CD4-positive, alpha-beta T cell (primary cell): ENCODE data around the gene BUD13. TPM values are rescaled to one million over a fixed set of nuclear protein-coding genes. Genes with fewer than 3 reads are reported as not detected.

Source experiments
- ATAC-seq: fragments of 200-7000 bp; cut with Tn5 transposase; one replicate; pipeline ENCODE4 v1.10.0; 2022; ENCODE audit warnings: mild to moderate bottlenecking; ENCODE audit not compliant: poor library complexity
- CTCF ChIA-PET: fragments of 350-600 bp; sonication (Branson Sonifier 250); formaldehyde crosslinking; loops from one replicate; lab custom pipeline; 2021; ENCODE audit warnings: antibody characterized with exemption, inconsistent platforms; lab: Charles Lee
- POLR2A ChIA-PET: fragments of 350-600 bp; sonication (Branson Sonifier 250); formaldehyde crosslinking; loops from one replicate; lab custom pipeline; 2021; ENCODE audit warnings: antibody characterized with exemption, inconsistent platforms; lab: Charles Lee
- DNase-seq, 14 experiments: peaks; one replicate each; pipeline ENCODE4 v3.0.0-alpha.2; 2013 to 2020; ENCODE audit warnings: mixed read lengths in 2 of 14
- H3K27ac ChIP-seq, 2 donors: one replicate each; pipeline versions ENCODE4 v1.5.1 to v1.7.0; 2013; ENCODE audit warnings: low read length in 2 of 2, low read depth in 1 of 2, mild to moderate bottlenecking in 1 of 2
- H3K27me3 ChIP-seq, 2 experiments: 1 replicate in 1 of 2; 2 replicates in 1 of 2; pipeline versions ENCODE4 v1.6.1 to v1.7.0; 2013; ENCODE audit warnings: low read length in 2 of 2, control low read depth in 1 of 2, mild to moderate bottlenecking in 1 of 2, moderate library complexity in 1 of 2; ENCODE audit not compliant: insufficient read depth in 2 of 2, control insufficient read depth in 1 of 2
- H3K36me3 ChIP-seq: one replicate; pipeline ENCODE4 v1.6.1; 2013; ENCODE audit warnings: low read length, control low read depth; ENCODE audit not compliant: insufficient read depth
- H3K4me1 ChIP-seq: one replicate; pipeline ENCODE4 v1.6.1; 2013; ENCODE audit warnings: low read length, control low read depth; ENCODE audit not compliant: insufficient read depth
- H3K4me3 ChIP-seq: one replicate; pipeline ENCODE4 v1.5.1; 2013; ENCODE audit warnings: mild to moderate bottlenecking, low read length, moderate library complexity
- H3K9me3 ChIP-seq, 2 experiments: 1 replicate in 1 of 2; 2 replicates in 1 of 2; pipeline versions ENCODE4 v1.6.1 to v1.7.0; 2013; ENCODE audit warnings: low read length in 2 of 2, mild to moderate bottlenecking in 2 of 2, control low read depth in 1 of 2, moderate library complexity in 1 of 2; ENCODE audit not compliant: control insufficient read depth in 1 of 2, insufficient read depth in 1 of 2
- H3K27ac Mint-ChIP-seq: one replicate; pipeline ENCODE4 v1.8.0; 2020; ENCODE audit warnings: mixed read lengths
- H3K27me3 Mint-ChIP-seq: one replicate; pipeline ENCODE4 v1.8.0; 2021; ENCODE audit warnings: mixed read lengths
- H3K36me3 Mint-ChIP-seq: one replicate; pipeline ENCODE4 v1.8.0; 2021; ENCODE audit warnings: low read depth, mixed read lengths
- H3K4me1 Mint-ChIP-seq: one replicate; pipeline ENCODE4 v1.8.0; 2021; ENCODE audit warnings: low read depth, mixed read lengths
- H3K4me3 Mint-ChIP-seq: one replicate; pipeline ENCODE4 v1.8.0; 2020; ENCODE audit warnings: mild to moderate bottlenecking, mixed read lengths
- H3K9me3 Mint-ChIP-seq: one replicate; pipeline ENCODE4 v1.8.0; 2020; ENCODE audit warnings: mixed read lengths
- intact Hi-C, 2 experiments: fragments of 100-400 bp; cut with DNase I in 1 of 2; cut with micrococcal nuclease in 1 of 2; formaldehyde crosslinking; loops; one replicate each; pipeline versions ENCODE4 v1.15.1 to v1.9.0; 2023 to 2025; cut with DNase I, micrococcal nuclease
- total RNA-seq, 174 experiments: library from RNA in 2 of 174; stranded (reverse) in 2 of 174; gene quantifications; one replicate each; pipeline ENCODE4 v1.2.3 and lab custom pipeline; 2021 to 2026
- TF ChIP-seq, protein P1 (sequence below): fragments of 200-600 bp; IDR thresholded peaks from one replicate; pipeline ENCODE4 v1.8.0; 2022; ENCODE audit warnings: antibody characterized with exemption, mild to moderate bottlenecking

Gene BUD13
- total RNA-seq, 2 experiments from 2014 or later: 9.2 to 10.1 TPM

DNA sequence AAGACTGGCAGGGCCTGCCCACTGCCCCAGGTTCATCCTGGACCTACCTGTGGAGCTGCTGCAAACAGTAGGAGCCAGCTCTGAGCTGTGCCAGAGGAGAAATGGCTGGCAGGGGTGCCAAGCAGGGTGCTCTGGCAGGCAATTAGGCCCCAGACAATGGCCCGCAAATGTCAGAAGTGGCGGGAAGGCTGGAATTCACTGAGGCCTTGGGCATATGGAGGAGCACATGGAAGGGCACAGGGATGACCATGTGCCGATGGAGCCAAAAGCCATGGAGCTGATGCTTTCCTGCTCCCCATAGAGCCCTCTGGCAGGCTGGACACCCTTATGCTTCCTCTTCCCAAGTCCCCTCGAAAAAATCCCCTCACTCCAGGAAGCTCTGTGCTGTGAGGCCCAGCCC, 62.0 kb downstream of the BUD13 start:
- TF ChIP-seq, protein P1, sequence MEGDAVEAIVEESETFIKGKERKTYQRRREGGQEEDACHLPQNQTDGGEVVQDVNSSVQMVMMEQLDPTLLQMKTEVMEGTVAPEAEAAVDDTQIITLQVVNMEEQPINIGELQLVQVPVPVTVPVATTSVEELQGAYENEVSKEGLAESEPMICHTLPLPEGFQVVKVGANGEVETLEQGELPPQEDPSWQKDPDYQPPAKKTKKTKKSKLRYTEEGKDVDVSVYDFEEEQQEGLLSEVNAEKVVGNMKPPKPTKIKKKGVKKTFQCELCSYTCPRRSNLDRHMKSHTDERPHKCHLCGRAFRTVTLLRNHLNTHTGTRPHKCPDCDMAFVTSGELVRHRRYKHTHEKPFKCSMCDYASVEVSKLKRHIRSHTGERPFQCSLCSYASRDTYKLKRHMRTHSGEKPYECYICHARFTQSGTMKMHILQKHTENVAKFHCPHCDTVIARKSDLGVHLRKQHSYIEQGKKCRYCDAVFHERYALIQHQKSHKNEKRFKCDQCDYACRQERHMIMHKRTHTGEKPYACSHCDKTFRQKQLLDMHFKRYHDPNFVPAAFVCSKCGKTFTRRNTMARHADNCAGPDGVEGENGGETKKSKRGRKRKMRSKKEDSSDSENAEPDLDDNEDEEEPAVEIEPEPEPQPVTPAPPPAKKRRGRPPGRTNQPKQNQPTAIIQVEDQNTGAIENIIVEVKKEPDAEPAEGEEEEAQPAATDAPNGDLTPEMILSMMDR: no peak
- Histone ChIP-seq H3K4me3 (no peak overlapping the region), H3K36me3 (no peaks in the 10 kb centered on the region), H3K27ac (no peak overlapping the region), H3K4me1 (peaks cover 3% of the 10 kb centered on the region), H3K27me3 (peaks cover 12 to 16% of the 10 kb centered on the region in 2 experiments), H3K9me3 (no peaks in the 10 kb centered on the region)
- ATAC-seq (no peak), DNase-seq (no peak)
- H3K4me3 Mint-ChIP-seq: no peak overlapping the region
- H3K27me3 Mint-ChIP-seq: peaks cover 39% of the 10 kb centered on the region
- no peaks in the 10 kb centered on the region for H3K9me3 Mint-ChIP-seq
- ChIA-PET POLR2A (no interaction called here), CTCF (no interaction called here)
- no peaks in the 10 kb centered on the region for H3K4me1 Mint-ChIP-seq
- no peak overlapping the region for H3K27ac Mint-ChIP-seq
- intact Hi-C loops: no loop called here
- no peaks in the 10 kb centered on the region for H3K36me3 Mint-ChIP-seq

DNA sequence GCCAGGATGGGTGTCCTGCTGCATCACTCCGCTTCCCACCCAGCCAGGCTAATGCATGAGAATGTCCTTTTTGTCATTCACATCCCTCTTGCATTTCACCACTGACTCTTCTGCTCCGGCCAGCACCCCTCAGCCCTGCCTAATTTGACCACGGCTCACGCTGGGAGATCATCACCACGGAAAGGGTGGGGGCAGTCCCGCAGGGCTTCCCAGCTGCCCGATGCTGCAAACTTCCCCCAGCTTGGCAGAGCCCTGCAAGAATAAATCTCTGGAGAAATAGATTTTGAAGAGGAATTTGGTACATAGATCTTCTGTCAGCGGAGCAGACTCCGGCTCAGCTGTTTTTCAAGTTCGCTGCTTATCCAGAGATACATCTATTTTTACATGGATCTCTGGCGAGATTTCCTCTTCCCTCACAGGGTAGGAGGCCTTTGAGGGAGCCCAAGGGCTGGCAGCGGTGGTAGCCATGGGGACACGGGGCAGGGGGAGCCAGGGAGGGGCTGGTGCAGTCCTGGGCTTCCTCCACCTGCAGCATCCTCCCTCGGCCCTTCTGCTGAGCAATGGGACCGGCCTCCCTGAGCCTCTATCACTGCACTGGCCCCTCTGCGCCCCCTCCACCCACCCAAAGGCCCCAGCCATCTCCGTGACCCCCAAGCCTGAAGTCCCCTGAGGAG, 62.6 kb downstream of the BUD13 start:
- Histone ChIP-seq H3K27me3 (peaks cover 12 to 16% of the 10 kb centered on the region in 2 experiments), H3K4me3 (no peak overlapping the region), H3K36me3 (no peaks in the 10 kb centered on the region), H3K27ac (no peak overlapping the region), H3K9me3 (no peaks in the 10 kb centered on the region), H3K4me1 (peaks cover 3% of the 10 kb centered on the region)
- H3K27me3 Mint-ChIP-seq: peaks cover 42% of the 10 kb centered on the region
- ChIA-PET CTCF (no interaction called here), POLR2A (no interaction called here)
- H3K4me1 Mint-ChIP-seq: no peaks in the 10 kb centered on the region
- no peaks in the 10 kb centered on the region for H3K36me3 Mint-ChIP-seq
- no peaks in the 10 kb centered on the region for H3K9me3 Mint-ChIP-seq
- intact Hi-C loops: no loop called here
- no peak for DNase-seq
- ATAC-seq: no peak
- H3K27ac Mint-ChIP-seq: no peak overlapping the region
- TF ChIP-seq, protein P1: no peak
- no peak overlapping the region for H3K4me3 Mint-ChIP-seq

DNA sequence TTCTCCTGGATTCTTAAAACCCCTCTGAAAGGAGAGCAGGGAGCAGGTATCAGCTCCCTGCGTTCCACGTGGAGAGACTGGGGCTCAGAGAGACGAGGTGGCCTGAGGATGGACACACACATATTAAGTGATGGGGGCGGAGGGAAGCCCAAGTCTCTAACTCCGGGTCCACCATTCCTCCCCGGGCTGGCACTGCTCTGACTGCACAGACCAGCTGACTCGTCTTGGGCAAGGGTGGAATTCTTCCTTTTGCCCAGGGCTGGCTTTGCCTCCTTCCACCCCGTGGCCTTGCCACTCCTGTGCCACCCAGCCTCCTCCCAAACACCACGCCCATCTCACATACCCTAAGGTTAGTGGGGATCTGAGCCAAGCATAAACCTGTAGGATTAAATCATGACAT, 65.0 kb downstream of the BUD13 start:
- no peak overlapping the region for H3K4me3 ChIP-seq
- intact Hi-C loops: no loop called here
- CTCF ChIA-PET: no interaction called here
- H3K27ac ChIP-seq: no peak overlapping the region
- H3K4me1 ChIP-seq: peaks cover 3% of the 10 kb centered on the region
- Mint-ChIP-seq H3K27me3 (peaks cover 40% of the 10 kb centered on the region), H3K36me3 (no peaks in the 10 kb centered on the region), H3K9me3 (no peaks in the 10 kb centered on the region), H3K4me3 (no peak overlapping the region), H3K27ac (no peak overlapping the region), H3K4me1 (no peaks in the 10 kb centered on the region)
- H3K27me3 ChIP-seq: peaks cover 12 to 16% of the 10 kb centered on the region in 2 experiments
- POLR2A ChIA-PET: no interaction called here
- no peaks in the 10 kb centered on the region for H3K36me3 ChIP-seq
- no peak for ATAC-seq
- DNase-seq: no peak
- H3K9me3 ChIP-seq: no peaks in the 10 kb centered on the region
- TF ChIP-seq, protein P1: no peak
